Caco-2 (cell line): Measurements from ENCODE around the gene CWC15. TPM values are rescaled to one million over a fixed set of nuclear protein-coding genes. Genes with fewer than 3 reads are reported as not detected.

ENCODE experiments used
- BruUV-seq: library from RNA; stranded (reverse); fragments of 400-500 nt; replicated peaks from 2 replicates; lab custom pipeline; 2021; lab: Mats Ljungman, UMichigan
- CTCF ChIA-PET: fragments of 300-600 bp; sonication (Branson Sonifier 250); formaldehyde crosslinking; loops from one replicate; lab custom pipeline; 2022; ENCODE audit warnings: antibody characterized with exemption; lab: Charles Lee
- POLR2A ChIA-PET: fragments of 300-600 bp; sonication (Branson Sonifier 250); formaldehyde crosslinking; loops from one replicate; lab custom pipeline; 2022; ENCODE audit warnings: antibody characterized with exemption; lab: Charles Lee
- DNase-seq, 2 experiments: peaks; one replicate each; pipeline versions ENCODE4 v3.0.0 to v3.0.0-alpha.2; 2020 to 2022
- H3K27me3 ChIP-seq: replicated peaks from 2 replicates; pipeline ENCODE4 v1.6.0; 2011; ENCODE audit warnings: low read length; ENCODE audit not compliant: control insufficient read depth, insufficient read depth
- H3K36me3 ChIP-seq: 2 replicates; pipeline ENCODE4 v1.5.1; 2011; ENCODE audit warnings: low read length; ENCODE audit not compliant: control insufficient read depth, insufficient read depth
- H3K4me1 ChIP-seq: fragments of 250-450 bp; sonication (Bioruptor Pico); 2 replicates; pipeline ENCODE4 v1.5.1; 2020; ENCODE audit warnings: mild to moderate bottlenecking
- H3K4me3 ChIP-seq: 2 replicates; pipeline ENCODE4 v1.5.1; 2011; ENCODE audit warnings: low read depth, mild to moderate bottlenecking, control low read depth, low read length
- H3K9me3 ChIP-seq: fragments of 250-450 bp; sonication (Bioruptor Pico); 2 replicates; pipeline ENCODE4 v1.5.1; 2020; ENCODE audit warnings: mild to moderate bottlenecking, moderate library complexity
- H3K27ac Mint-ChIP-seq: one replicate; pipeline ENCODE4 v1.8.0; 2022; ENCODE audit warnings: mixed read lengths; ENCODE audit not compliant: unreplicated experiment
- H3K27me3 Mint-ChIP-seq: one replicate; pipeline ENCODE4 v1.8.0; 2022; ENCODE audit warnings: mixed read lengths; ENCODE audit not compliant: insufficient read depth, unreplicated experiment
- H3K36me3 Mint-ChIP-seq: one replicate; pipeline ENCODE4 v1.8.0; 2022; ENCODE audit warnings: mild to moderate bottlenecking, mixed read lengths; ENCODE audit not compliant: insufficient read depth, unreplicated experiment
- H3K4me1 Mint-ChIP-seq: one replicate; pipeline ENCODE4 v1.8.0; 2022; ENCODE audit warnings: low read depth, mixed read lengths; ENCODE audit not compliant: unreplicated experiment
- H3K4me3 Mint-ChIP-seq: one replicate; pipeline ENCODE4 v1.8.0; 2022; ENCODE audit warnings: mild to moderate bottlenecking, moderate library complexity, mixed read lengths; ENCODE audit not compliant: unreplicated experiment
- H3K9me3 Mint-ChIP-seq: one replicate; pipeline ENCODE4 v1.8.0; 2022; ENCODE audit warnings: mixed read lengths; ENCODE audit not compliant: unreplicated experiment
- CTCF ChIP-seq, 2 experiments: fragments of 200-600 bp in 1 of 2; IDR thresholded peaks; 1 replicate in 1 of 2; 2 replicates in 1 of 2; pipeline versions ENCODE4 v1.5.1 to v1.8.0; 2011 to 2022; ENCODE audit warnings: antibody characterized with exemption in 1 of 2, control low read depth in 1 of 2, inconsistent platforms in 1 of 2, low read depth in 1 of 2, low read length in 1 of 2, mild to moderate bottlenecking in 1 of 2, moderate library complexity in 1 of 2; ENCODE audit not compliant: insufficient read depth in 1 of 2, severe bottlenecking in 1 of 2, unreplicated experiment in 1 of 2
- intact Hi-C: fragments of 100-400 bp; cut with micrococcal nuclease; formaldehyde crosslinking; loops from one replicate; pipeline ENCODE4 v1.10.0; 2022; ENCODE audit not compliant: unreplicated experiment
- total RNA-seq: library from RNA; stranded (reverse); gene quantifications from 2 replicates; pipeline ENCODE4 v1.2.3, GENCODE V29; 2022

Gene CWC15
- total RNA-seq, 1 experiment from 2014 or later = 137 TPM

- no peak for TF ChIP-seq CTCF (IDR thresholded peaks at IDR 0.05; ENCODE audit: insufficient read depth in 1 of 2, low read depth in 1 of 2, low read length in 1 of 2, severe bottlenecking in 1 of 2, unreplicated experiment in 1 of 2)
- CTCF ChIA-PET = interaction anchor here (0.6 to 1.8 kb wide), 2 partner anchors 24 to 337 kb away, joined by 4 to 5 read pairs; no protein-coding TSS in a partner anchor
- DNase-seq = no peak
- peaks cover 3% of the 10 kb centered on the region for H3K36me3 ChIP-seq
- no peaks in the 10 kb centered on the region for H3K9me3 ChIP-seq
- BruUV-seq = no TSS peak
- intact Hi-C loops = loop anchor here (2.0 kb wide), 1 partner anchor 338 kb away; no protein-coding TSS in a partner anchor
- H3K4me1 Mint-ChIP-seq = no peaks in the 10 kb centered on the region
- peaks cover 30% of the 10 kb centered on the region for H3K36me3 Mint-ChIP-seq
- no peak overlapping the region for H3K4me3 ChIP-seq
- H3K27me3 ChIP-seq = no peaks in the 10 kb centered on the region
- POLR2A ChIA-PET = no interaction called here
- no peak overlapping the region for H3K27ac Mint-ChIP-seq
- H3K9me3 Mint-ChIP-seq = no peaks in the 10 kb centered on the region
- H3K4me3 Mint-ChIP-seq = no peak overlapping the region
- H3K27me3 Mint-ChIP-seq = no peaks in the 10 kb centered on the region
- H3K4me1 ChIP-seq = no peaks in the 10 kb centered on the region
Measured at GRCh38 chr11:94960488-94960887, 12.9 kb downstream of the CWC15 start.

GRCh38 chr11:94959179-94959578 lies 14.2 kb downstream of the CWC15 start:
- no peaks in the 10 kb centered on the region for H3K9me3 ChIP-seq
- H3K4me3 ChIP-seq = no peak overlapping the region
- Mint-ChIP-seq H3K27ac (no peak overlapping the region), H3K27me3 (no peaks in the 10 kb centered on the region), H3K9me3 (no peaks in the 10 kb centered on the region), H3K36me3 (peaks cover 18% of the 10 kb centered on the region), H3K4me1 (no peaks in the 10 kb centered on the region), H3K4me3 (no peak overlapping the region)
- no peaks in the 10 kb centered on the region for H3K27me3 ChIP-seq
- H3K36me3 ChIP-seq = 0 out of 2 replicates have a peak, but pooled peaks cover 1% of the 10 kb centered on the region
- intact Hi-C loops = no loop called here
- no TSS peak for BruUV-seq
- CTCF ChIA-PET = interaction anchor here (1.1 kb wide), 1 partner anchor 9 kb away, joined by 3 read pairs; no protein-coding TSS in a partner anchor
- no peak for TF ChIP-seq CTCF (IDR thresholded peaks at IDR 0.05; ENCODE audit: insufficient read depth in 1 of 2, low read depth in 1 of 2, low read length in 1 of 2, severe bottlenecking in 1 of 2, unreplicated experiment in 1 of 2)
- POLR2A ChIA-PET = no interaction called here
- H3K4me1 ChIP-seq = no peaks in the 10 kb centered on the region
- no peak for DNase-seq

GRCh38 chr11:94958121-94958696 lies 15.1 kb downstream of the CWC15 start:
- no peaks in the 10 kb centered on the region for H3K4me1 ChIP-seq
- no peaks in the 10 kb centered on the region for H3K9me3 ChIP-seq
- Mint-ChIP-seq H3K27ac (no peak overlapping the region), H3K36me3 (peaks cover 14% of the 10 kb centered on the region), H3K4me3 (no peak overlapping the region), H3K4me1 (no peaks in the 10 kb centered on the region), H3K27me3 (no peaks in the 10 kb centered on the region), H3K9me3 (no peaks in the 10 kb centered on the region)
- H3K27me3 ChIP-seq = no peaks in the 10 kb centered on the region
- no TSS peak for BruUV-seq
- ChIA-PET CTCF (no interaction called here), POLR2A (interaction anchor here (0.7 kb wide), 1 partner anchor 85 kb away, joined by 4 read pairs; no protein-coding TSS in a partner anchor)
- no peak overlapping the region for H3K4me3 ChIP-seq
- no peak for DNase-seq
- TF ChIP-seq CTCF (IDR thresholded peaks at IDR 0.05; ENCODE audit: insufficient read depth in 1 of 2, low read depth in 1 of 2, low read length in 1 of 2, severe bottlenecking in 1 of 2, unreplicated experiment in 1 of 2) = no peak
- H3K36me3 ChIP-seq = no peaks in the 10 kb centered on the region
- intact Hi-C loops = no loop called here
